HG02885 (cell line): Measurements from ENCODE around the gene PABPN1L.

Source experiments
- ATAC-seq: cut with Tn5 transposase; IDR thresholded peaks from one replicate; pipeline ENCODE4 v1.9.1; 2021; ENCODE audit warnings: mild to moderate bottlenecking; ENCODE audit not compliant: unreplicated experiment, poor library complexity

The PABPN1L gene, protein sequence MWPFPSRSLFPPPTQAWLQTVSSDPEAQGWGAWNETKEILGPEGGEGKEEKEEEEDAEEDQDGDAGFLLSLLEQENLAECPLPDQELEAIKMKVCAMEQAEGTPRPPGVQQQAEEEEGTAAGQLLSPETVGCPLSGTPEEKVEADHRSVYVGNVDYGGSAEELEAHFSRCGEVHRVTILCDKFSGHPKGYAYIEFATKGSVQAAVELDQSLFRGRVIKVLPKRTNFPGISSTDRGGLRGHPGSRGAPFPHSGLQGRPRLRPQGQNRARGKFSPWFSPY

DNA sequence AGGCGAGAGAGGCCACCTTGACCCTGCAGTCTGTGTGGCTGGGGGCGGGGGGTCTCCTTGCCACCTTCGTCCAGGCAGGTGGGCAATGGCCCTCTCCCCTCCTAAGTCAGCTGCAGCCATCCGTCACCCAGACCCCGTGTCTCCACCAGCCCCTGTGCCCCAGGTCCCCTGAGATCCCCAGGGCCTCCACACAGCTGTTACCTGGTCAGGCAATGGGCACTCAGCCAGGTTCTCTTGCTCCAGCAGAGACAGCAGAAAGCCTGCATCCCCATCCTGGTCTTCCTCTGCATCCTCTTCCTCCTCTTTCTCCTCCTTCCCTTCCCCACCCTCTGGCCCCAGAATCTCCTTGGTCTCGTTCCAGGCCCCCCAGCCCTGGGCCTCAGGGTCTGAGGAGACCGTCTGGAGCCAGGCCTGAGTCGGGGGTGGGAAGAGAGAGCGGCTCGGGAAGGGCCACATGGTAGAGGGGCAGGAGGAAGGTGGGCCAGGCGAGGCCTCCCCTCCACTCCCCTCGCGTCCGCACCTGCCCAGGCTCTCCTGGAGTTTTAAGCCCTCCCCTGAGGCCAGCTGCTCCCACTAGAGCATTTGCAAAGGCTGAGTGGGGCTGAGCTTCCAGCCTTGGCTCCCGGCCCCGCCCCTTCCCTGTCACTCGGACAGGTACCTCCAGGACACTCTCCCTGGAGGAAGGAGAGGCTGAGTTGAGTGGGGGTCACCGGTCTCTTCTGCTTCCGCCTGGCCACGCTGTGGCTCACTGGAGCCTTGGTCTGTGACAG, at the start of gene PABPN1L:
Gene PABPN1L (minus strand): TSS at position 510 of the 770 bp plus-strand sequence. CDS start 54 bp downstream, at position 456.
- ATAC-seq: no peak

DNA sequence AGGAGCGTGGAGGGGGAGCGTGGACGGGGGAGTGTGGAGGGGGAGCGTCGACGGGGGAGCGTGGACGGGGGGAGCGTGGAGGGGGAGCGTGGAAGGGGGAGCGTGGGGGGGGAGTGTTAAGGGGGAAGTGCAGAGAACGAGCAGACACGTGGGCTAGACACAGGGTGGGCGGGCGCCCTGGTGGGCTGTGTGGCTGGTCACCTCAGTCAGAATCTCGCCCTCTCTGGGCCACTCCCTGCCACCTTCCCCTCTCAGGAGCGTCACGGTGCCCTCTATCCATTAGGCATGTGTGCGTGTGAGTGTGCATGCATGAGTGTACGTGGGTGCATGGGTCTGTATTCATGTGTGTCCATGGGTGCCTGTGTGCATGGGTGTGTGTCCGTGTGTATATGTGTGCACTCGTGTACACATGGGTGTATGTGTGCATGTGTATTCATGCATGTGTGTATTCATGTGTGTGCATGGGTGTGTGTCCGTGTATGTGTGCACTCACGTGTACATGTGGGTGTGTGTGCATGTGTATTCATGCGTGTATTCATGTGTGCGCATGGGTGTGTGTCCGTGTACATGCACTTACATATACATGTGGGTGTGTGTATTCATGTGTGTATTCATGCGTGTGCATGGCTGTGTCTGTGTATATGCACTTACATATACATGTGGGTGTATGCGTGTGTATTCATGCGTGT, 49.3 kb upstream of the PABPN1L start:
- no peak for ATAC-seq

DNA sequence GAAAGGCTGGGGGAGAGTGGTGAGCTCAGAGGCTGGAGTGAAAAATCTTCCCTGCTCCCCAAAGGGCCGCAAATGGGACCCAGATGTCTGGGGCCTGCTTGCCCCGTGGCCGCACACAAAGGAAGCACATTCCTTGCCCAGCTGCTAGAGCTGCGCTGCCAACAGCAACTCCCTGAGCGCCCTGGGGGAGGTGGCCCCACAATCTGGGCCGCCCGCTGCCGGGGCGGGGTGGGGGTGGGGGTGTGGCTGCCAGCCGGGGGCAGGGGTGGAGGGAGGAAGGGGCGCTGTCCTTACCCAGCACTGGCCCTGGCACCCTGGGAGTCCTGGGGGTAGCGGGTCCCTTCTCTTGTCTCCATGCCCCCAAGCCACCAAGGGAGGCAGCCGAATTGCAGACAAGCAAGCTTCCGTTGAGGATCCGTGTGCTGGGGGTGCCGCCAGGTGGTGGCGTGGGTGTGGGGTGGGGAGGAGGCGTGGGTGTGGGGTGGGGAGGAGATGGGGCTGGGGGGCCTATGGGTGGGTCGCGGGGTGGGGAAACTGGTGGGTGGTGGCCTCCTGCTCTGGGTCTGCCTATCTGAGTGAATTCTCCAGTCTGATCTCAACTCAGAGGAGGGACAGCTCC, 48.4 kb upstream of the PABPN1L start:
- ATAC-seq: no peak

DNA sequence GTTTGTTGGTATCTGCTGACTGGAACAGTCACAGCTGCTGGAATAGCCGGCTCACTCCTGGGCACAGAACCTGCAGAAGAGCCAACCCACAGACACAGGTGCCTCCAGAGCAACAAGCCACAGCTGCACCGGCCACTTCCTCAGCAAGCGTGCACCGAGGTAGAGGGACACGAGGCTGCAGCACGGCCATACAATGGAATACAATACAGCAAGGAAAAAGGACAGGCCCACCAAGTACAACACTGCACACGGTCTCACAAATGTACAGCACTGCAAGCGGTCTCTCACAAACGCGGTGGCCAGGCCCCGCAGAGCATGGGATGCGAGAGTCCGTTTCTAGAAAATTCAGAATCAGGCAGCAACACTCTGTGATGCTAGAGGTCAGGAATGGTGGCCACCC, 47.4 kb upstream of the PABPN1L start:
- ATAC-seq: no peak

DNA sequence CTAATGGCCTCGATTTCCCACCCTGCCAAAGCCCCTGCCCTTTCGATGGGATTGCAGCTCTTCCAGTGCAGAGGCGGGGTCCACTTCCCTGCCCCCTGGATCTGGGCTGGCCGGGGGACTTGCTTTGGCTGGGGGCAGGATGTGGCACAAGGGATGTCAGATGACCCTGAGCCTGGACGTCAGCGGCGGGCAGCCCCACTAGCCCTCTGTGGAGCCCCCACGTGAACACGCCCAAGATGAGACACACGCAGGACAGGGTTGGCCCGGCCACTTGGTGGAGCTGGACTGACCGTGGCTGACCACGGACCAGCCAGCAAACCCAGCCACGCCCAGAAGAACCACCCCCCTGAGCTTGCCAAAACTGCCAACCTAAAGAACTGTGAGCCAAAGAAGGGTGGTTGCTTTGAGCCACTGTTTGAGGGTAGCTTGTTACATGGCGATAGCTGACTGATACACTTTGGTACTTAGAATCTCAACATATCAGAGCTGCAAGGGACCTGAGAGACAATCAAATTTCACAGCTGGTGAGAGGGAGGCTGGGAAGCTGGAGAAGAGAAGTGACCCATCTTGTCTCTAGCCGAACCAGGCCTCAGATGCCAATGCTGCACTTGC, 46.6 kb upstream of the PABPN1L start:
- ATAC-seq: no peak

DNA sequence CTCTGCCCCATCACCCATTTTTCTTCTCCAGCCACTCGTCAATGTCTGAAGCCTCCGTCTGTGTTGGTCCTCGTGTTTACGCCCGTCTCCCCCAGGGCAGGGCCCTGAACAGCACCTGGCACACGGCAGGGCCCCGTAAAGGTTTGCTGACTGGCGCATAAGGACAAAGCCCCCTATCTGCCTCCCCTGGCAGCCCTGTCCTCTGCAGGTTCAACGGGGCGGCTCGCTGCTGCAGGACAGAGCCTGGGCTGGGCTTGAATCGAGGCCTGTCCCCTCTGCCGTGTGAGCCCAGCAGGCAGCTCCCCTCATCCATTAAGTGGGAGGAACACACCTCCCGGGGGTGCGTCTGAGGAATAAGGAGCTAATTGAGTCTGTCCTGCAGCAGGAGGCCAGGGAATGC, 46.1 kb upstream of the PABPN1L start:
- ATAC-seq: no peak

DNA sequence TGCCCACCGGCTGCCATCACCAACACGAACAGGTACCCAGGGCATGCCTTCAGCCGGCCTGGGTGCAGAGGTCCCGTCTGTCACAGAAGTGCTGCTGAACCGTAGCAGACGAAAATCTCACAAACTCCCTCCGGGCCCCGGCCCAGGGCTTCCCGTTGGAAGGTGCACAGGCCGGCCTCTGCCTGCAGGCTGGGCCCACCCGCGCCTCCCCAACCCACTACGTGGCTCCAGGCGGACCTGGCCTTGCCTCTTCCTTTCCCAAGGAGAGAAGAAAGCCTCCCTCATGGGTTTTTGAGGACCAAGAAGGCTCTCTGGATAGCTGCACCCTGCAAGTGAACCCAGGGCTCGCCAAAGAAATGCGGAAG, 45.5 kb upstream of the PABPN1L start:
- ATAC-seq: no peak

DNA sequence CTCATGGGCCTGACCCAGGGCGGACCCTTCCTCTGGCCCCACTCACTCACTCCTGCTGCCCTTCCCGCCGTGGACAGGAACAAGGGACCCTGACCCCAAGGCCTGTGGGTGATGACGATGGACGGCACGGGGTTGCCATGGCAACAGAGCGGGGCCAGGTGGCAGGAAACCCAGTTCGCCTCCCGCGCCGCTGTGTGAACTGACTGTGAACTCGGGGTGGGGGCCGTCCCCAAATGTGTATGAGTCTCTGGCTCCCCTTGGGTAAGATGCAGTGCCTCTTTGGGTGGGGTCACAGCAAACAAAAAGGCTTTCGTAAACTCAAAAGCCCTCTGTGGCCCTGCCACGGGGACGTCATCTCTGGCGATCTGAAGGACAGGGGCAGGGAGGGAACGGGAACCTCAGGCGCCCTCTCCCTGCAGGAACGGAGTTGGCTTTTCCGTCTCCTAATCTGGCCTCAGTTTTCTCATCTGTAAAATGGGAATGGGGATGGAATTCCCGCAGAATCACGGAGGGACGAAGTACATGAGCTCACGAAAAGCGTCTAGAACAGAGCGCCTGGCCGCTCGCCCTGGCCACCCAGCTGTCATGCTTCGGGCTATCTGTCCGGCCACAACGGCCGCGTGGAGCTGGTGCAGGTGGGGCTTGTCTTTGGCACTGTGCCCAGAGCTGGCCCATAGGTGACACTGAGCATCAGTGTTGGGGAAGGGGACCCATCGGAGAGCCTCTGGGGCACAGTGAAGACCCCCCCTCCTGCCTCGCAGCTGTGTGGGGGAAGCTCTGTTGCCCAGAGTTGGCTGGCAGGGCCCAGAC, 44.9 kb upstream of the PABPN1L start:
- no peak for ATAC-seq

DNA sequence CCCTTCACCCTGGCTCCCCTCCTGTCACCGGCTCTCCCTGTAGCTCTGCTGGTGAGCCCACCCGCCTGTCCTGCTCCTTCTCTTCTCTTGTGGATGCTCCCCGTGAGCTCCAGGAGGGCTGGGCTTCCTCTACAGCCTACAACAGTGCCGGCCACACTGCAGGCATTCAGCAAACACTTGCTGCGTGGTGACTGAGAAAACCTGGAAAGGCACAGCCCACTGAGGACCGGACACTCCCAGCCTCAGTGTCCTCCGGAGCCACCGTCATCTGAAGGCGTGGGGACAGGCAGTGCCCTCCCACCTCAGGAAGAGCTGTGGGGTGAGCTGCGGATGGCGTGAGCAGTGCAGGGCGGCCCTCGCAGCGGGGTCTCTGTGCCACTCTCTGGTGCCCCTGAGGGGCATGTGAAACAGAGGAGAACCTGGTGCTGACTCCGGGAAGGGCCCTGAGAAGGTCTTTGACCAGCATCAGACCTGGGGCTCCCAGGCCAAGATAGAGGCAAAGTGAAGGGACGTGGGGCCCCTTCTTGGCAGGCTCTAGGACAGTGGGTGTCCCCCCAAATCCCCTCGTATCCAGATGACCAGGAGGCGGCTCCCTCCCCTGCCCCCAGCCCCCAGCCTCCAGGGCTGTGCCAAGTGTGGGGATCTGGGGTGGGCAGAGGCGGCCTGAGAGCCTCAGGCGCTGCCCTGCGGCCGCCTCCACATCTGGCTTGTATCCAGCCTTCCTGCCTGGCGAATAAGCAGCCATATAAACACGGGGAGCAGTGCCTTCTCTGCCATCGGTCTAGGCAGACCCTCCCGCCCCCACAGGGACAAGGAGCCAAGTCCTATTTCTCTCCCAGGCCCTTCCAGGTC, 44.0 kb upstream of the PABPN1L start:
- ATAC-seq: no peak

DNA sequence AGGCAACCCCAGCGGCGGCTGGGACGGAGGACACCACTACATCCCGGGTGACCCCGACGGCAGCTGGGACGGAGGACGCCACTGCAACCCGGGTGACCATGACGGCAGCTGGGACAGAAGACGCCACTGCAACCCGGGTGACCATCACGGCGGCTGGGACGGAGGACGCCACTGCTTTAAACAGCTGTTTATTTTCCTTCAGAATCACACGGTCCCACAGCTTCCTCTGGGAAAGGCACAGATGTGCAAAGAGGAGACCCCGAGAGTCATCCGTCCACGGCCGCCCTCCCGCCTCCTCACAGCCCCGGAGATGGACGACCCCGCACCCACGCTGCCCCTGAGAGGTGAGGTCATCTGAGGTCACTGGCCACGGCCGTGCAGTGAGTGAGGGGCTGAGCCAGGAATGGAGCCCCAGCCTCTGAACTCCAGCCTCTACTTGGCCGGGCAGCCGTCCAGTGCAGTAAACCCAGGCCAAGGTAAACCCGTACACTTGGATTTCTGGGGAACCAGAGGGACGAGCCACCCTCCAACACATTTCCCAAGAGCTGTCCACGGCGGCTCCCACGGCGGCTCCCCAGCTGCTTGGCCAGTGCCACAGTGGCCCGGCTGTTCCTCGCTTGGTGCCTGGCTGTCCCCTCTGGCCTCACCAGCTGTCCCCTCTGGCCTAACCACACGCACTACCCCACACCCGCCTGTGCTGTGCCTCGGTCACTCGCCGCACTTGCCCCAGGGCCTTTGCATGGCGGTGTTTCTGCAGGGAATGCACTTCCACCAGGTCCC, 43.2 kb upstream of the PABPN1L start:
- ATAC-seq: no peak

DNA sequence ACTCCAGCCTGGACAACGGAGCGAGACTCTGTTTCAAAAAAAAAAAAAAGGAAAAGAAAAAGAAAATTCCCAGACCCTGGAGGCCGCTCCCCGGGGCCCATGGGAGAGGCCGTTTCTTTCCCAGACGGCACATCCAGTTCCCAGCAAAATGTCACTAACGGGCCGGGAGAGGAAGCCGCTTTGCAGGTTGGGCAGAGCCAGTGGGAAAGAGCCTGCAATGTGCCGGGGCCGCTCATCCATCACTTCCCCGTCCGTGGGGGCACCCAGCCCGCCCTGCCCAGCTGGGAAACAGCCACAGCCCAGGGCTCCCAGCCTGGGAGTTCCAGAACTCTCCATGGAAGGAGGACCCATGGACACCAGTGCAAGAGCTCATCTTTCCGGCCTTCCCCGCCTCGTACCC, 41.8 kb upstream of the PABPN1L start:
- no peak for ATAC-seq

DNA sequence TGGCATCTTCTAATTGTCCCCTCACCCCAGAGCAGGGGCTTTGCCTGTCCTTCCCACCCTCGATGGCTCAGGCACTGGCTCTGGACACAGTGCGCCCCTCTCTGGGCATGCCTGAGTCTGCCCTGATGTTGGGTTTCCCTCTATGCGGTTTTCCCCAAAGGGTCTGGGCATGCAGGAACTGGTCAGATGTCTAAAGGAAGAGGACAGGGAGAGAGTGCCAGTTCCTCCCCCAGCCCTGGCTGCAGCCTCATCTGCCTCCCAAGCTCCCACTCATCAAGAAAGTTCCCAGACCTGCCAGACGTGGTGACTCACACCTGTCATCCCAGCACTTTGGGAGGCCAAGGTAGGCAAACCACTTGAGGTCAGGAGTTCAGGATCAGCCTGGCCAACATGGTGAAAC, 41.3 kb upstream of the PABPN1L start:
- ATAC-seq: no peak

DNA sequence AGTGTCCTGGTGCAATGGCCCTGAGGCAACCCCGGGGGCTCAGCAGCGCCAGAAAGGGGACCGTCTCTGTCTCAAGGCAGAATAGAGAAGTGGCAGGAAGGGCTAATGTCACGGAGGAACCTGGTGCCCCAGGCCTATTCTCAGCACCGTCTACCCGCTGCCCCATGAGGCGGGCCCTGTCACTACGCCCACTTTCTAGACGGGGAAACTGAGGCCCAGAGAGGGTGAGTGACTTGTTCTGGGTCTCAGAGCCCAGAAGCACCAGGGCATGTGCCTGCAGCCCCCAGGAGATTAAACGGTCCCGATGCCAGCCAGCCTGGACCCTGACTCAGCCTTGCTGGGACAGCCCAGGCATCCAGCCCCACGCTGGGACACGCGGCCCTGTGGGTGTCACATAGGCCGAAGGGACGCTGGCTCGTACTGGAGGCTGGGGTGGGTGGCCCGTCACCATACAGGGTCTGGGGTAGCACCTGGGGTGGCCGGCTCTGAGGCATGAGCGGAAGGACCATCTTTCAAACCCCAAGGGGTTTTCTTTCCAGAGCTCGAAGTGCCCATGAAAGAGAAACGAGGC, 40.2 kb upstream of the PABPN1L start:
- ATAC-seq: no peak

DNA sequence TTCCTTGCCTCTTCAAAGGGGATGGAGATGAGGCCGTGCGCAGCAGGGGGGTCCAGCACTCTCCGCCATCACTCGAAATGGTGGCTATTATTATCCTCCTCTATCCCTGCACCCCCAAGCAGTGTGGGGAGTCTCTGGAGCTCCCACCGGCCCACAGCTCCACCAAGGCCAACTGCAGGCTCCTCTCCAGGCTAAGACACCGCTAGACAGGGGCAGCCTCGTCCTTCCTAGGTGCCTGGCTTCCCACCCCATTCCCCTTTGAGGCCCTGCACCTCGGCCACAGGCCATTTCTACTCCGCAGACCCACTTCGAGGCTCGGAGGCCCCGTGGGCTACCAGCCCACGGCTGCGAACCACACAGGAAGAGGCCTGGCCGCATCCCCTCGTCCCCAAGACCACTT, 39.6 kb upstream of the PABPN1L start:
- no peak for ATAC-seq

DNA sequence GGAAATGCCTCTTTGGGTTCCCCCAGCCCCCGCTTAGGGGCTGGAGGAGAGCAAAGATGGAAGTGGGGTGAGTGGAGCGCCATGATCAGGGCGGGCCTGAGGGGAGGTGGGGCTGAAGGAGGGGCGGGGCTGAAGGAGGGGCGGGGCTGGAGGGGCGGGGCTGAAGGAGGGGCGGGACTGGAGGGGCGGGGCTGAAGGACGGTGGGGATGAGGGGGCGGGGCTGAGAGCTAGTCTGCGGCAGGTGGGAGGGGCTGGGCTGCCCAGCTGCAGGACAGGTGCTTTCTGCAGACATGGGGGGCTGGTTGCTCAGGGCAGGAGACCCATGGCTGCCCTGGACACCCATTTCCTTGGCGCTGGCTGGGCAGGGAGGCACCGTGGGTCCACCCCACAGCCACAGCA, 39.1 kb upstream of the PABPN1L start:
- ATAC-seq: no peak

DNA sequence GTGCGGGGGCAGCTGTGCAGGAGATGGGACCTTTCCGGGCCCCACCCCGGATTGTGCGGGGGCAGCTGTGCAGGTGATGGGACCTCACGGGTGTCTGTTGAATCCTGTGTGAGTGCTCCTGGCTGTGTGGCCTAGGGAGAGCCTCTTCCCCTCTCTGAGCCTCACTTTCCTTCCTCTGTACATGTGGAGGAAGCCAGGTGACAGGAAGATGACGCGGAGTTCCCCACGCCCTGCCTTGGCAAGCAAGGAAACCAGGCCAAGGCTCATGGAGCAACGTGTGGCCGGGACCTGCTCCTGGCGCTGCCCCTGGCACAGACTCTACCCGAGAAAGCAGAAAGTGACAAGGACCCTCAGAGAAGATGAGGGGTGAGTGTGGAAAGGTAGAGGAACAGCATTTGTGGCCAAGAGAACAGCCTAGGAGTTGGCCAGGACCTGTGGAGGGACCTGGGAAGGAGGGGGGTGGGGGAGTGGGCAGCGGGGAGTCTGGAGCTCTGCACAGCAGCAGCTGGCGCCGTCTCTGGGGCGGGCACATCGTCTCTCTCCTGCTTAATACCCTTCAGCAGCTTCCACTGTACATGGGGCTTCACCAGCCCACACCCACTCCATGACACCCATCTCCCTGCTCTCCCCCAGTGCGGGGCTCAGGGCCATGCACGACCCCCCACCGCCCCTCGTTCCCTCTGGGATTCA, 38.4 kb upstream of the PABPN1L start:
- no peak for ATAC-seq

DNA sequence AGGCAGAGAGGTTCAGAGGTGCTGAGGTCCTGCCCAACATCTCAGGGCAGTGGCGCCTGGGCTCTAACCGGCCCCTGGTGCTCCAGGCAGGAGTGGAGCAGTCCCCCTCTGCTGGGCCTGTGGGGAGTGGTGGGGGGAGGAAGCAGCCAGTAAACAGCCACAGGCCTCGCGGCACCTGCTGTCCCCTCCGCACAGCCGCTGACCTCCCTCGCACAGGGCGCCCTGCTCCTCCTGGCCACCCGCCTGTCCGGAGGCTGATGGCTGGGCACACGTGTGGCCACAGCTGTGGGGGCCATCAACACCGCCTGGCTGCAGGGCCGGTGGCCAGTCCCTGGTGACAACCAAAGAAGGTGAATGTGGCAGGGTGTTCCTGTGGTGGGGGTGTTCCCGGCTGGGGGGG, 36.8 kb upstream of the PABPN1L start:
- ATAC-seq: no peak
